ENCODE measurements around the gene PADI6. TPM values are rescaled to one million over a fixed set of nuclear protein-coding genes. Genes with fewer than 3 reads are reported as not detected.

The PADI6 gene
- total and polyA plus RNA-seq, 9 of the 15 experiments (the other 6 are each of a cell fraction or from before 2014, with no cell fraction given): not detected

DNA sequence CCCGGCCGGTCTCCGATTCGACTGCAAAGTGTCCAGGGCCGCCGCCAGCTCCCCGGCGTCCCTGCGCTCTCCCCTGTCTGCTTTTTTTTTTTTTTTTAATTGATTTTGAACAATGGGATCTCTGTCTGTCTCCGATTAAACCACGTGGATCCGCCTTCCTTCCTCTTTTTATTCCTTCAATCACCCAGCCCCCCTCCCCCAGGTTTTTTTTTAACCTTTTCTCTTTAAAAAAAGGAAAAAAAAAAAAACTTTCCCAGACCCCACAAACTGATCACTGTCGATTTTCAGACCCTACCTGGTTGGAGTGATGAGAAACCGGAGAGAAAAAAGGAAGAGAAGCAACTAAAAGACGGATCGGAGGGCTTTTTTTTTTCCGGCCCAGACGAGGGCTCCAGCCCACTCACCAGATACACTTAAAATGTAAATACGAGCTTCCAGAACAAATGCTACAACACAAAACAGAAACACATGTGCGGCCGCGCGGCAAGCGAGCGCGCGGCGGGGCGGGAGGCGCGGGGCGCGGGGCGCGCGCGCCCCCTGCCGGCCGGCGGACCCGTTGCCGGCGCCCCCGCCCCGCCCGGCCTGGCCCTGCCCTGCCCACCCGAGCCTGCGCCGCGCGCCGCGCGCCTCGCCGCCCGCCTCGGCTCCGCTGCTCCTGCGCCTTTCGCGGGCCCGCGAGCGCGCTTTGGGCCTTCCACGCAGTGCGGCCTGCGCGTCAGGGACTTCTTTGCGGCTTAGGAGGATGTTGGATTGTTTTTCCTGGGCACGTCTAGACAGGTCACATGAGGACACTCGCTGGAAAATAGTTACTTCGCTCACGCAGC, 67.5 kb downstream of the PADI6 start, which contains the start of gene RCC2 (continued):
- TF ChIP-seq SAFB2 (IDR thresholded peaks at IDR 0.05; ENCODE audit: borderline replicate concordance, low read depth, low read length, severe bottlenecking): no peak
- TF ChIP-seq, protein P1, sequence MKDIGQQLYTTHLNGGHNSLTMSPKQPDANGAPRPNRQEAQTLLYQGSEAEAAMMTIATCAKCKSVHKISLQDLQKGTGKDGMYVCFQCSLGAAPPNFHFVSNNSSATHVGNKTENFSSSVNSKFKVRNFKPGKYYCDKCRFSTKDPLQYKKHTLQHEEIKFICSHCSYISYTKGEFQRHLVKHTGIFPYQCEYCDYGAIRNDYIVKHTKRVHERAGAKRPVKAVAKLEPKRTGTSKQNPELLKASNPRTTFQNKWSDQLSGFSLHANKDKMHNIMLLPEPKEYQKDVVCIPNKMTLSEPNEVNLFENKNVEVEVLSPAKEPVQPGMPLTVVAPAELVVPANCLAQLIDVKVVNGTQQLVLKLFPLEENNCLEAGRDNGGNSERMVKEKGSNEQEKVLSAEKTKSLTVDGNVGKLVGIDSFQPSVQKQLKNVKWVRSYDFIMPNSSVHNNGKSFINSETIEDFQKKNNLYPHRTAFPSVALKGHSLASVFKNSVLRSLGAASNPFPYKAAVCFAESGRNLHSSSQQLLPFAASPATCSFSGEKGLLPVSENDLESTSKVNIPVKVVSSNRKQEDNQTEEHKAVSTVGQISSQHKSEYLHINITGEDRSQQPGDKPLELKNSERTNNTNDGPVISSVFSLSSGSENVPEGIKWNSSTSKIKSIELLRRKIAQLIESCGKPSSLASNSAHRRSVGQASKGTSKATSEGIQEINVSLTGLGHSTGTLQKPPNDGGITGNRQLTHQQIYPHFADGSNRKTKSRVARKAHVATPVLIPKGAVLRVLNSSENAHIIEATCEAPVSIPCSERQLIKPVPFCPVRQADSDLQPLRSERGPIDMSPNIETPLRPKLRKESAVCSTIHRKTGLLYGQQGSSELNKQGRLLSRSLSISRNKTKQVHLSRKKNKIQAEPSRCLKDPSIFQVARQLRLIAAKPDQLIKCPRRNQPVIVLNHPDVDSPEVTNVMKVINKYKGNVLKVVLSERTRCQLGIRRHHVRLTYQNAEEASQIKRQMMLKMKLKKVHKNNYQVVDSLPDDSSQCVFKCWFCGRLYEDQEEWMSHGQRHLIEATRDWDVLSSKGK (CRISPR knock-in tag; IDR thresholded peaks at IDR 0.05): no peak
- TF ChIP-seq TBL1XR1 (IDR thresholded peaks at IDR 0.05; ENCODE audit: low read length in 2 of 2): peak in 1 of 2 experiments; percentile 6; a peak in 2 of 4 replicates
- TF ChIP-seq ZNF282 (CRISPR knock-in tag; IDR thresholded peaks at IDR 0.05): no peak
- TF ChIP-seq, protein P2, sequence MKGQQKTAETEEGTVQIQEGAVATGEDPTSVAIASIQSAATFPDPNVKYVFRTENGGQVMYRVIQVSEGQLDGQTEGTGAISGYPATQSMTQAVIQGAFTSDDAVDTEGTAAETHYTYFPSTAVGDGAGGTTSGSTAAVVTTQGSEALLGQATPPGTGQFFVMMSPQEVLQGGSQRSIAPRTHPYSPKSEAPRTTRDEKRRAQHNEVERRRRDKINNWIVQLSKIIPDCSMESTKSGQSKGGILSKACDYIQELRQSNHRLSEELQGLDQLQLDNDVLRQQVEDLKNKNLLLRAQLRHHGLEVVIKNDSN (CRISPR knock-in tag; IDR thresholded peaks at IDR 0.05): peak; percentile 64
- TF ChIP-seq, protein P3, sequence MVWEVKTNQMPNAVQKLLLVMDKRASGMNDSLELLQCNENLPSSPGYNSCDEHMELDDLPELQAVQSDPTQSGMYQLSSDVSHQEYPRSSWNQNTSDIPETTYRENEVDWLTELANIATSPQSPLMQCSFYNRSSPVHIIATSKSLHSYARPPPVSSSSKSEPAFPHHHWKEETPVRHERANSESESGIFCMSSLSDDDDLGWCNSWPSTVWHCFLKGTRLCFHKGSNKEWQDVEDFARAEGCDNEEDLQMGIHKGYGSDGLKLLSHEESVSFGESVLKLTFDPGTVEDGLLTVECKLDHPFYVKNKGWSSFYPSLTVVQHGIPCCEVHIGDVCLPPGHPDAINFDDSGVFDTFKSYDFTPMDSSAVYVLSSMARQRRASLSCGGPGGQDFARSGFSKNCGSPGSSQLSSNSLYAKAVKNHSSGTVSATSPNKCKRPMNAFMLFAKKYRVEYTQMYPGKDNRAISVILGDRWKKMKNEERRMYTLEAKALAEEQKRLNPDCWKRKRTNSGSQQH (CRISPR knock-in tag; IDR thresholded peaks at IDR 0.05): no peak
- TF ChIP-seq GABPB1 (CRISPR knock-in tag; IDR thresholded peaks at IDR 0.05): no peak; the same call in 1 of the 2 replicates
- TF ChIP-seq, protein P4, sequence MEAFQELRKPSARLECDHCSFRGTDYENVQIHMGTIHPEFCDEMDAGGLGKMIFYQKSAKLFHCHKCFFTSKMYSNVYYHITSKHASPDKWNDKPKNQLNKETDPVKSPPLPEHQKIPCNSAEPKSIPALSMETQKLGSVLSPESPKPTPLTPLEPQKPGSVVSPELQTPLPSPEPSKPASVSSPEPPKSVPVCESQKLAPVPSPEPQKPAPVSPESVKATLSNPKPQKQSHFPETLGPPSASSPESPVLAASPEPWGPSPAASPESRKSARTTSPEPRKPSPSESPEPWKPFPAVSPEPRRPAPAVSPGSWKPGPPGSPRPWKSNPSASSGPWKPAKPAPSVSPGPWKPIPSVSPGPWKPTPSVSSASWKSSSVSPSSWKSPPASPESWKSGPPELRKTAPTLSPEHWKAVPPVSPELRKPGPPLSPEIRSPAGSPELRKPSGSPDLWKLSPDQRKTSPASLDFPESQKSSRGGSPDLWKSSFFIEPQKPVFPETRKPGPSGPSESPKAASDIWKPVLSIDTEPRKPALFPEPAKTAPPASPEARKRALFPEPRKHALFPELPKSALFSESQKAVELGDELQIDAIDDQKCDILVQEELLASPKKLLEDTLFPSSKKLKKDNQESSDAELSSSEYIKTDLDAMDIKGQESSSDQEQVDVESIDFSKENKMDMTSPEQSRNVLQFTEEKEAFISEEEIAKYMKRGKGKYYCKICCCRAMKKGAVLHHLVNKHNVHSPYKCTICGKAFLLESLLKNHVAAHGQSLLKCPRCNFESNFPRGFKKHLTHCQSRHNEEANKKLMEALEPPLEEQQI (IDR thresholded peaks at IDR 0.05): no peak
- TF ChIP-seq GTF2A2 (tag; IDR thresholded peaks at IDR 0.05): peak; percentile 14; the same call in 1 of the 2 replicates
- TF ChIP-seq KLF13 (tag; IDR thresholded peaks at IDR 0.05; ENCODE audit: borderline replicate concordance, low read depth): no peak
- no peak; a peak in 1 of 3 replicates for TF ChIP-seq CBX3 (IDR thresholded peaks at IDR 0.05; ENCODE audit: borderline replicate concordance in 1 of 2, low read length in 2 of 2)
- TF ChIP-seq RBBP5 (IDR thresholded peaks at IDR 0.05; ENCODE audit: borderline replicate concordance, insufficient read depth, low read length, poor library complexity, severe bottlenecking): peak; percentile 47
- TF ChIP-seq RNF2 (IDR thresholded peaks at IDR 0.05): no peak
- peak; percentile 72 for TF ChIP-seq TAF7 (tag; IDR thresholded peaks at IDR 0.05)
